Astrocyte of the cerebellum (primary cell): Measurements from ENCODE around the gene CNDP2.

Experiments used
- DNase-seq: peaks from one replicate; pipeline ENCODE4 v3.0.0-alpha.2; 2011; ENCODE audit warnings: low read depth
- H3K4me3 ChIP-seq: 2 replicates; pipeline ENCODE4 v1.5.1; 2011; ENCODE audit warnings: mild to moderate bottlenecking, low read depth, low read length, moderate library complexity
- CTCF ChIP-seq: IDR thresholded peaks from 2 replicates; pipeline ENCODE4 v1.5.1; 2012; ENCODE audit warnings: low read length, low read depth, moderate library complexity, mild to moderate bottlenecking; ENCODE audit errors: missing control alignments
- in situ Hi-C: cut with HindIII; loops from 2 replicates; pipeline ENCODE4 v1.10.0; 2017; ENCODE audit warnings: low sequenced_read_pairs

CNDP2 gene

GRCh38 chr18:74569401-74569800, 73.2 kb downstream of the CNDP2 start:
- no peak for DNase-seq
- in situ Hi-C loops: no loop called here
- TF ChIP-seq CTCF: no peak
- no peak overlapping the region for H3K4me3 ChIP-seq

- no peak for DNase-seq
- no peak for TF ChIP-seq CTCF
- in situ Hi-C loops: no loop called here
- H3K4me3 ChIP-seq: no peak overlapping the region
Measured at GRCh38 chr18:74570266-74570665, 74.1 kb downstream of the CNDP2 start.

- no peak for DNase-seq
- no peak for TF ChIP-seq CTCF
- no peak overlapping the region for H3K4me3 ChIP-seq
- in situ Hi-C loops: no loop called here
Measured at GRCh38 chr18:74571895-74572680, 75.9 kb downstream of the CNDP2 start.

- no peak for DNase-seq
- in situ Hi-C loops: no loop called here
- H3K4me3 ChIP-seq: no peak overlapping the region
- no peak for TF ChIP-seq CTCF
Measured at GRCh38 chr18:74573053-74573452, 76.9 kb downstream of the CNDP2 start.
